ENCODE results near the gene SSU72. TPM values are rescaled to one million over a fixed set of nuclear protein-coding genes. Genes with fewer than 3 reads are reported as not detected.

SSU72 gene
- total RNA-seq, 4 donors from 2014 or later, result 78.7 to 134 (median 112) TPM

- Histone ChIP-seq H3K36me3 (no peaks in the 10 kb centered on the region), H3K27me3 (peaks cover 0 to 41% (median 4%) of the 10 kb centered on the region in 4 donors), H3K4me1 (peaks cover 0 to 6% (median 0%) of the 10 kb centered on the region in 4 donors), H3K9me3 (no peaks in the 10 kb centered on the region), H3K4me3 (no peak overlapping the region), H3K27ac (replicated peaks in 1 of 4) (no peak overlapping the region)
- TF ChIP-seq CTCF (IDR thresholded peaks at IDR 0.05) (no peak), EP300 (IDR thresholded peaks at IDR 0.05) (no peak), POLR2A (IDR thresholded peaks at IDR 0.05; ENCODE audit: low read depth) (no peak), POLR2AphosphoS5 (IDR thresholded peaks at IDR 0.05) (no peak)
- intact Hi-C loops (cut with DNase I), result no loop called here
- WGBS, result 97% methylated on average over 10 of the region's 13 CpGs
- DNase-seq (ENCODE audit: extremely low spot score), result no peak
Observed at GRCh38 chr1:1606232-1606631, 31.6 kb upstream of the SSU72 start.

GRCh38 chr1:1605724-1606123, 31.1 kb upstream of the SSU72 start:
- DNase-seq (ENCODE audit: extremely low spot score), result no peak
- TF ChIP-seq POLR2A (IDR thresholded peaks at IDR 0.05; ENCODE audit: low read depth), result no peak
- no peak for TF ChIP-seq POLR2AphosphoS5 (IDR thresholded peaks at IDR 0.05)
- TF ChIP-seq CTCF (IDR thresholded peaks at IDR 0.05), result no peak
- TF ChIP-seq EP300 (IDR thresholded peaks at IDR 0.05), result no peak

GRCh38 chr1:1605034-1605591, 30.4 kb upstream of the SSU72 start:
- TF ChIP-seq EP300 (IDR thresholded peaks at IDR 0.05) (no peak), POLR2AphosphoS5 (IDR thresholded peaks at IDR 0.05) (no peak), POLR2A (IDR thresholded peaks at IDR 0.05; ENCODE audit: low read depth) (no peak), CTCF (IDR thresholded peaks at IDR 0.05) (no peak)

More at GRCh38 chr1:1605724-1606123, 31.1 kb upstream of the SSU72 start:
- no peaks in the 10 kb centered on the region for H3K9me3 ChIP-seq
- H3K4me3 ChIP-seq, result no peak overlapping the region
- no peak overlapping the region for H3K27ac ChIP-seq (replicated peaks in 1 of 4)
- intact Hi-C loops (cut with DNase I), result no loop called here
- H3K27me3 ChIP-seq, result peaks cover 0 to 46% (median 9%) of the 10 kb centered on the region in 4 donors
- 96% methylated on average over 12 of the region's 17 CpGs for WGBS
- no peaks in the 10 kb centered on the region for H3K36me3 ChIP-seq
- H3K4me1 ChIP-seq, result peaks cover 0 to 4% (median 3%) of the 10 kb centered on the region in 4 donors

GRCh38 chr1:1604374-1605033, 29.8 kb upstream of the SSU72 start:
- Histone ChIP-seq H3K4me1 (peaks cover 5 to 13% (median 9%) of the 10 kb centered on the region in 4 donors), H3K27me3 (peaks cover 0 to 56% (median 15%) of the 10 kb centered on the region in 4 donors), H3K27ac (replicated peaks in 1 of 4) (no peak overlapping the region), H3K36me3 (no peaks in the 10 kb centered on the region), H3K4me3 (no peak overlapping the region), H3K9me3 (no peaks in the 10 kb centered on the region)
- DNase-seq (ENCODE audit: extremely low spot score), result no peak
- TF ChIP-seq EP300 (IDR thresholded peaks at IDR 0.05), result no peak
- no peak for TF ChIP-seq POLR2A (IDR thresholded peaks at IDR 0.05; ENCODE audit: low read depth)
- no peak for TF ChIP-seq POLR2AphosphoS5 (IDR thresholded peaks at IDR 0.05)
- no peak for TF ChIP-seq CTCF (IDR thresholded peaks at IDR 0.05)
- whole genome bisulfite sequencing, result 82% methylated on average over 9 of the region's 15 CpGs
- intact Hi-C loops (cut with DNase I), result no loop called here

More at GRCh38 chr1:1605034-1605591, 30.4 kb upstream of the SSU72 start:
- 76% methylated on average over 11 of the region's 14 CpGs for WGBS
- DNase-seq (ENCODE audit: extremely low spot score), result no peak
- Histone ChIP-seq H3K27me3 (peaks cover 0 to 53% (median 15%) of the 10 kb centered on the region in 4 donors), H3K36me3 (no peaks in the 10 kb centered on the region), H3K9me3 (no peaks in the 10 kb centered on the region), H3K4me1 (peaks cover 5 to 11% (median 8%) of the 10 kb centered on the region in 4 donors), H3K4me3 (no peak overlapping the region), H3K27ac (replicated peaks in 1 of 4) (no peak overlapping the region)
- intact Hi-C loops (cut with DNase I), result no loop called here

Data from esophagus muscularis mucosa (tissue), 4 donors.